H1 (cell line): ENCODE results near the gene HOXB13. TPM values are rescaled to one million over a fixed set of nuclear protein-coding genes. Genes with fewer than 3 reads are reported as not detected.
A peak's percentile ranks its signal among the peaks of the same experiment; 100 is the strongest.

Source experiments
- CTCF ChIA-PET: fragments of 300-600 bp; sonication (Branson Sonifier 250); formaldehyde crosslinking; loops from one replicate; lab custom pipeline; 2021; ENCODE audit not compliant: partially characterized antibody; lab: Charles Lee
- POLR2A ChIA-PET: fragments of 300-600 bp; sonication (Branson Sonifier 250); formaldehyde crosslinking; loops from one replicate; lab custom pipeline; 2021; ENCODE audit warnings: inconsistent platforms; ENCODE audit not compliant: partially characterized antibody; lab: Charles Lee
- DNase-seq, 2 experiments: peaks; one replicate each; pipeline versions ENCODE4 v3.0.0 to v3.0.0-alpha.2; 2010 to 2022; ENCODE audit warnings: low spot score in 2 of 2, low read depth in 1 of 2, mixed read lengths in 1 of 2
- FAIRE-seq: peaks from 2 replicates; lab custom pipeline; 2011; peaks lifted over from hg19 to GRCh38; lab: Jason Lieb, UNC
- H2AFZ ChIP-seq: 2 replicates; pipeline ENCODE4 v1.8.1; 2012; ENCODE audit warnings: low read length, inconsistent platforms
- H2AK5ac ChIP-seq: 2 replicates; pipeline ENCODE4 v1.6.1; 2013; ENCODE audit warnings: low read depth, low read length
- H2BK120ac ChIP-seq: replicated peaks from 2 replicates; pipeline ENCODE3; 2013; ENCODE audit warnings: low read depth, low read length, inconsistent platforms
- H2BK12ac ChIP-seq: 2 replicates; pipeline ENCODE4 v1.6.1; 2013; ENCODE audit warnings: low read depth, low read length
- H2BK15ac ChIP-seq: 2 replicates; pipeline ENCODE4 v1.6.1; 2013; ENCODE audit warnings: low read length
- H2BK20ac ChIP-seq: 2 replicates; pipeline ENCODE4 v1.6.1; 2013; ENCODE audit warnings: low read length
- H2BK5ac ChIP-seq: 2 replicates; pipeline ENCODE4 v1.6.1; 2013; ENCODE audit warnings: low read depth, low read length
- H3K14ac ChIP-seq: 2 replicates; pipeline ENCODE4 v1.6.1; 2013; ENCODE audit warnings: inconsistent platforms; ENCODE audit not compliant: insufficient read length
- H3K18ac ChIP-seq: 2 replicates; pipeline ENCODE4 v1.6.1; 2013; ENCODE audit warnings: low read length; ENCODE audit errors: extremely low read depth
- H3K23ac ChIP-seq: 2 replicates; pipeline ENCODE4 v1.6.1; 2013; ENCODE audit warnings: inconsistent platforms; ENCODE audit not compliant: insufficient read length
- H3K23me2 ChIP-seq: 2 replicates; pipeline ENCODE4 v1.6.1; 2013; ENCODE audit warnings: low read depth, low read length
- H3K27ac ChIP-seq: 2 replicates; pipeline ENCODE4 v1.6.1; 2011; ENCODE audit warnings: low read depth, low read length, inconsistent platforms
- H3K27me3 ChIP-seq, 4 experiments: replicated peaks in 1 of 4; 1 replicate in 1 of 4; 2 replicates in 3 of 4; pipeline versions ENCODE4 v1.6.1 to v1.8.1; 2011 to 2013; ENCODE audit warnings: low read length in 3 of 4, mild to moderate bottlenecking in 3 of 4, inconsistent platforms in 2 of 4, mixed read lengths in 2 of 4, moderate library complexity in 1 of 4; ENCODE audit not compliant: control insufficient read depth in 3 of 4, insufficient read depth in 3 of 4; ENCODE audit errors: extremely low read depth in 1 of 4
- H3K36me3 ChIP-seq, 4 experiments: 2 replicates each; pipeline versions ENCODE4 v1.6.1 to v1.8.1; 2011 to 2013; ENCODE audit warnings: mild to moderate bottlenecking in 4 of 4, low read length in 3 of 4, moderate library complexity in 2 of 4, control low read depth in 1 of 4, inconsistent platforms in 1 of 4; ENCODE audit not compliant: insufficient read depth in 4 of 4, control insufficient read depth in 2 of 4
- H3K4ac ChIP-seq: replicated peaks from 2 replicates; pipeline ENCODE3; 2013; ENCODE audit warnings: low read length, low read depth, mixed read lengths, inconsistent platforms; ENCODE audit not compliant: insufficient read length
- H3K4me1 ChIP-seq, 4 experiments: replicated peaks in 1 of 4; 1 replicate in 1 of 4; 2 replicates in 3 of 4; pipeline versions ENCODE4 v1.6.1 to v1.8.1; 2011 to 2013; ENCODE audit warnings: low read length in 3 of 4, inconsistent platforms in 2 of 4, mixed read lengths in 1 of 4; ENCODE audit not compliant: insufficient read depth in 4 of 4, control insufficient read depth in 3 of 4
- H3K4me2 ChIP-seq, 2 experiments: 2 replicates each; pipeline versions ENCODE4 v1.6.1 to v1.8.1; 2011 to 2013; ENCODE audit warnings: low read depth in 2 of 2, low read length in 2 of 2, control low read depth in 1 of 2, inconsistent platforms in 1 of 2, mild to moderate bottlenecking in 1 of 2; ENCODE audit not compliant: insufficient read depth in 1 of 2
- H3K4me3 ChIP-seq, 4 experiments: fragments of 200-600, 300-600 bp in 1 of 4; sonication (generic), shearing (Covaris generic), sonication (Bioruptor Twin) in 1 of 4; 2 replicates each; pipeline versions ENCODE4 v1.5.1 to v1.8.1; 2011 to 2016; ENCODE audit warnings: low read length in 4 of 4, low read depth in 3 of 4, control low read depth in 2 of 4, inconsistent platforms in 2 of 4, mild to moderate bottlenecking in 2 of 4, mixed read lengths in 1 of 4, moderate library complexity in 1 of 4; ENCODE audit not compliant: insufficient read depth in 2 of 4; ENCODE audit errors: extremely low read depth in 1 of 4
- H3K56ac ChIP-seq: replicated peaks from 2 replicates; pipeline ENCODE3; 2013; ENCODE audit warnings: low read depth, mild to moderate bottlenecking, mixed read lengths, low read length, inconsistent platforms; ENCODE audit not compliant: insufficient read length
- H3K79me1 ChIP-seq: 2 replicates; pipeline ENCODE4 v1.6.1; 2013; ENCODE audit warnings: low read depth, low read length, control low read depth
- H3K79me2 ChIP-seq, 2 experiments: 2 replicates each; pipeline versions ENCODE4 v1.6.1 to v1.8.1; 2012 to 2013; ENCODE audit warnings: low read length in 2 of 2, mild to moderate bottlenecking in 2 of 2, inconsistent platforms in 1 of 2; ENCODE audit not compliant: insufficient read depth in 2 of 2, control insufficient read depth in 1 of 2
- H3K9ac ChIP-seq, 4 experiments: replicated peaks in 1 of 4; 1 replicate in 1 of 4; 2 replicates in 3 of 4; pipeline versions ENCODE4 v1.6.1 to v1.8.1; 2011 to 2013; ENCODE audit warnings: low read depth in 3 of 4, low read length in 3 of 4, control low read depth in 2 of 4, mild to moderate bottlenecking in 2 of 4, moderate library complexity in 2 of 4, inconsistent platforms in 1 of 4; ENCODE audit errors: extremely low read depth in 1 of 4
- H3K9me3 ChIP-seq, 2 experiments: 2 replicates each; pipeline versions ENCODE4 v1.6.1 to v1.8.1; 2012 to 2013; ENCODE audit warnings: mild to moderate bottlenecking in 2 of 2, moderate library complexity in 2 of 2, control low read depth in 1 of 2, inconsistent platforms in 1 of 2, low read depth in 1 of 2, low read length in 1 of 2, mixed read lengths in 1 of 2; ENCODE audit not compliant: insufficient read depth in 2 of 2
- H4K20me1 ChIP-seq, 2 experiments: replicated peaks in 1 of 2; 2 replicates each; pipeline versions ENCODE3 to v1.8.1; 2011 to 2013; ENCODE audit warnings: inconsistent platforms in 2 of 2, low read length in 2 of 2, mild to moderate bottlenecking in 1 of 2; ENCODE audit not compliant: insufficient read depth in 2 of 2, control insufficient read depth in 1 of 2
- H4K5ac ChIP-seq: 2 replicates; pipeline ENCODE4 v1.6.1; 2013; ENCODE audit warnings: low read length, low read depth, mixed read lengths, inconsistent platforms; ENCODE audit not compliant: insufficient read length
- H4K8ac ChIP-seq: 2 replicates; pipeline ENCODE4 v1.8.0; 2013; ENCODE audit warnings: mild to moderate bottlenecking, moderate library complexity, low read length, inconsistent platforms; ENCODE audit not compliant: insufficient read depth; ENCODE audit errors: extremely low read depth
- H4K91ac ChIP-seq: replicated peaks from 2 replicates; pipeline ENCODE3; 2013; ENCODE audit warnings: low read length, mixed read lengths, inconsistent platforms; ENCODE audit not compliant: insufficient read length
- EP300 ChIP-seq, 2 experiments: IDR thresholded peaks; 1 replicate in 1 of 2; 2 replicates in 1 of 2; pipeline ENCODE4 v1.6.1; 2011 to 2012; ENCODE audit warnings: low read depth in 2 of 2, low read length in 2 of 2, mild to moderate bottlenecking in 2 of 2, borderline replicate concordance in 1 of 2, inconsistent platforms in 1 of 2, moderate library complexity in 1 of 2
- GABPA ChIP-seq: IDR thresholded peaks from 2 replicates; pipeline ENCODE4 v1.6.1; 2011; ENCODE audit warnings: mild to moderate bottlenecking, low read length, moderate library complexity, borderline replicate concordance; ENCODE audit not compliant: insufficient read depth
- HDAC6 ChIP-seq: IDR thresholded peaks from one replicate; pipeline ENCODE4 v1.7.1; 2012; ENCODE audit warnings: low read depth, mild to moderate bottlenecking, inconsistent platforms, low read length, moderate library complexity
- MAFK ChIP-seq: IDR thresholded peaks from 2 replicates; pipeline ENCODE4 v1.6.1; 2012; ENCODE audit warnings: low read depth, mild to moderate bottlenecking, improper control_type of control experiment, low read length
- NANOG ChIP-seq: IDR thresholded peaks from 2 replicates; pipeline ENCODE4 v1.6.1; 2011; ENCODE audit warnings: low read length, low read depth, mild to moderate bottlenecking, inconsistent platforms; ENCODE audit not compliant: insufficient read depth, poor library complexity, severe bottlenecking
- POLR2A ChIP-seq, 2 experiments: IDR thresholded peaks; 1 replicate in 1 of 2; 2 replicates in 1 of 2; pipeline ENCODE4 v1.6.1; 2011; ENCODE audit warnings: low read depth in 2 of 2, low read length in 2 of 2, mild to moderate bottlenecking in 2 of 2; ENCODE audit errors: control extremely low read depth in 1 of 2
- RNF2 ChIP-seq: fragments of 200-900, 300-1000 bp; sonication (generic); IDR thresholded peaks from 2 replicates; pipeline ENCODE4 v1.7.1; 2016; ENCODE audit warnings: borderline replicate concordance, low read depth, mild to moderate bottlenecking, antibody characterized with exemption, low read length; ENCODE audit not compliant: poor library complexity, severe bottlenecking; ENCODE audit errors: missing control alignments
- RXRA ChIP-seq: IDR thresholded peaks from 2 replicates; pipeline ENCODE4 v1.6.1; 2011; ENCODE audit warnings: low read depth, mild to moderate bottlenecking, low read length, moderate library complexity; ENCODE audit not compliant: insufficient read depth
- SIRT6 ChIP-seq: IDR thresholded peaks from one replicate; pipeline ENCODE4 v1.7.1; 2012; ENCODE audit warnings: low read length, inconsistent platforms
- SP1 ChIP-seq: IDR thresholded peaks from 2 replicates; pipeline ENCODE4 v1.6.1; 2011; ENCODE audit warnings: low read depth, low read length
- WGBS, 2 experiments: shearing (Covaris generic) in 1 of 2; methylation state at CpG; one replicate each; pipeline versions ENCODE4 v1.1.6 to v1.1.7; 2013 to 2015; ENCODE audit warnings: low lambda C conversion rate in 2 of 2, mixed read lengths in 2 of 2, inconsistent platforms in 1 of 2, low coverage in 1 of 2, missing lambda C conversion rate in 1 of 2; ENCODE audit not compliant: insufficient replicate concordance in 2 of 2, insufficient coverage in 1 of 2, insufficient read length in 1 of 2; ENCODE audit errors: extremely low coverage in 1 of 2, missing lambda C conversion rate in 1 of 2; 5-methylcytosine and 5-hydroxymethylcytosine counted together
- polyA plus RNA-seq, 7 experiments: library from polyadenylated mRNA; depleted of rRNA in 3 of 7; stranded (reverse) in 5 of 7; unstranded in 2 of 7; fragments of >200 nt in 5 of 7; fragments of 200-250 nt in 2 of 7; gene quantifications; 1 replicate in 5 of 7; 2 replicates in 1 of 7; 4 replicates in 1 of 7; pipeline versions ENCODE4 v1.2.1 to v1.2.3, GENCODE V29; 2011 to 2013; ENCODE audit warnings: missing spikeins in 2 of 7, mixed read lengths in 2 of 7
- total RNA-seq: library from RNA; stranded (reverse); fragmentation: NEBNext Ultra II Directional; extraction: Animal tissue kit (Norgen Biotek cat#: 25700); gene quantifications from 2 replicates; pipeline ENCODE4 v1.2.1, GENCODE V29; 2021

HOXB13 gene
- total and polyA plus RNA-seq, 2 of the 8 experiments (the other 6 are each of a cell fraction or from before 2014, with no cell fraction given): not detected

GRCh38 chr17:48725288-48726064, 3.1 kb downstream of the HOXB13 start:
- Histone ChIP-seq H3K9me3 (no peaks in the 10 kb centered on the region), H3K4me1 (peaks cover 8 to 25% (median 9%) of the 10 kb centered on the region in 4 experiments; a peak in 6 of 7 replicates), H3K9ac (no peak overlapping the region), H3K56ac (no peak overlapping the region), H2BK15ac (0 out of 2 replicates have a peak overlapping the region, but pooled peaks have one; percentile 46), H3K23ac (no peak overlapping the region), H4K8ac (peak overlapping the region; percentile 20; the same call in 1 of the 2 replicates), H2BK20ac (no peak overlapping the region), H2BK5ac (no peak overlapping the region), H3K36me3 (peaks cover 0 to 2% (median 0%) of the 10 kb centered on the region in 4 experiments; a peak in 1 of 8 replicates), H3K14ac (no peak overlapping the region), H3K27me3 (peaks cover 99 to 100% (median 100%) of the 10 kb centered on the region in 4 experiments), H3K4ac (no peak overlapping the region), H2AFZ (no peak overlapping the region), H3K27ac (no peak overlapping the region), H3K18ac (no peak overlapping the region), H3K4me2 (no peak overlapping the region), H3K23me2 (no peaks in the 10 kb centered on the region), H2AK5ac (0 out of 2 replicates have a peak overlapping the region, but pooled peaks have one; percentile 9), H2BK120ac (no peak overlapping the region), H3K79me1 (no peaks in the 10 kb centered on the region; the same call in 1 of the 2 replicates), H2BK12ac (no peak overlapping the region), H4K20me1 (peaks cover 21 to 41% of the 10 kb centered on the region in 2 experiments), H4K91ac (no peak overlapping the region), H3K4me3 (no peak overlapping the region), H4K5ac (no peak overlapping the region), H3K79me2 (no peaks in the 10 kb centered on the region)
- POLR2A ChIA-PET: interaction anchor here (1.2 kb wide), 1 partner anchor 16 kb away, joined by 3 read pairs; no protein-coding TSS in a partner anchor
- WGBS, 2 experiments: 22% methylated on average over 37 of the region's 38 CpGs; no CpG with 5 or more reads in 1 of the 2 experiments
- CTCF ChIA-PET: interaction anchor here (0.6 to 13.5 kb wide), 39 partner anchors 11 to 507 kb away, joined by 3 to 147 read pairs (median 9); no protein-coding TSS in a partner anchor
- DNase-seq: no peak
- FAIRE-seq: no peak
- TF ChIP-seq RNF2 (peak; percentile 82), RXRA (no peak), POLR2A (IDR thresholded peaks at IDR 0.05; ENCODE audit: control extremely low read depth in 1 of 2, low read depth in 2 of 2, low read length in 2 of 2) (no peak), MAFK (no peak), SIRT6 (no peak), HDAC6 (no peak), SP1 (no peak), EP300 (IDR thresholded peaks at IDR 0.05; ENCODE audit: borderline replicate concordance in 1 of 2, low read depth in 2 of 2, low read length in 2 of 2) (no peak), NANOG (no peak), GABPA (no peak)
